Stomach smooth muscle (tissue), 2 donors: ENCODE results near the gene ZNF460.

Experiments used
- H3K27ac ChIP-seq: one replicate; pipeline ENCODE4 v1.7.0; 2013; ENCODE audit warnings: mild to moderate bottlenecking, low read length, inconsistent platforms
- H3K27me3 ChIP-seq, 2 donors: one replicate each; pipeline ENCODE4 v1.7.0; 2013; ENCODE audit warnings: low read length in 2 of 2; ENCODE audit not compliant: insufficient read depth in 2 of 2, control insufficient read depth in 1 of 2
- H3K36me3 ChIP-seq, 2 donors: one replicate each; pipeline ENCODE4 v1.7.0; 2013; ENCODE audit warnings: low read length in 2 of 2; ENCODE audit not compliant: control insufficient read depth in 2 of 2, insufficient read depth in 2 of 2
- H3K4me1 ChIP-seq: one replicate; pipeline ENCODE4 v1.7.0; 2013; ENCODE audit warnings: low read length; ENCODE audit not compliant: control insufficient read depth, insufficient read depth
- H3K4me3 ChIP-seq, 2 donors: one replicate each; pipeline ENCODE4 v1.7.0; 2013; ENCODE audit warnings: low read length in 2 of 2
- H3K9ac ChIP-seq, 2 donors: one replicate each; pipeline ENCODE4 v1.7.0; 2013; ENCODE audit warnings: low read length in 2 of 2, mild to moderate bottlenecking in 1 of 2
- H3K9me3 ChIP-seq, 2 donors: one replicate each; pipeline ENCODE4 v1.7.0; 2013; ENCODE audit warnings: low read length in 2 of 2; ENCODE audit not compliant: control insufficient read depth in 2 of 2
- donor health status: healthy.
- donor health status: Pancreatic carcinoma.

Gene ZNF460

DNA sequence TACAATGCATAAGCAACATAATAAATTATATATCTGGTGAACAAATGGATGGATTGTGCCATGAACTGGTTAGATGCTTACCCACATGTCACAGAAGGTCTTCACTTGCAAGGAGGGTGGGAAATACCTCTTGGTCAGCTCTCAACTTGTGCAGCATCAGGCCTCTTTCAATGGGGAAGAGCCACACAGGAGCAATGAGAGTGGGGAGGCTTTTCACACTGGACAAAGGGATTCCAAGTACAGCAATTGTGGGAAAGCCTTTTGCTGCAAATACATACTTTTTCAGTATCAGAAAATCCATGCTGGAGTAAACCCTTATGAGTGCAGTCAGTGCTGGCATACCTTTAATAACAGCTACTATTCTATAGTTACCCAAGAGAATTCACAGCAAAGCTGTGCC, 28.2 kb downstream of the ZNF460 start:
- H3K4me1 ChIP-seq = no peaks in the 10 kb centered on the region
- H3K4me3 ChIP-seq = no peak overlapping the region
- H3K36me3 ChIP-seq = peaks cover 0 to 2% of the 10 kb centered on the region in 2 donors
- no peaks in the 10 kb centered on the region for H3K27me3 ChIP-seq
- H3K27ac ChIP-seq = no peak overlapping the region
- no peak overlapping the region for H3K9ac ChIP-seq
- H3K9me3 ChIP-seq = no peaks in the 10 kb centered on the region

DNA sequence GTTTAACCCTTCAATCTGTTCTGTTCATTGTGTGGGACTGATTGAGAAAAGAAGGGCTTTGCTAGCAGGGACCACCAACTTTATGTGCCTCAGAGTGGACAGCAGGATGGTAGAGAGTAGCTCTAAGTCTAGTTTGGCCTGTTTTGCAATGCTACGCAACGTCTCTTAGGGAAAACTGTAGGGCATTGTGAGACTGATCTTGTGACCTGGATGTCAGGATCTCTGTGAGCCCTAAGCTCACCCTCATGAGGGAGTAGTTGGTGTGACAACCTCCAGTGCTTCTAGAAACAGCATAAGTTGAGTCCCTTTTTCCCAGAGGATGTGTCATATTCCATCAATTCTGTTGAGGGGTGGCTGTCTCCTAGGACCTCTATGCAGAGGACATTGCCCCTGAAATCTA, 30.5 kb downstream of the ZNF460 start:
- H3K27me3 ChIP-seq = no peaks in the 10 kb centered on the region
- no peak overlapping the region for H3K27ac ChIP-seq
- no peak overlapping the region for H3K9ac ChIP-seq
- no peaks in the 10 kb centered on the region for H3K36me3 ChIP-seq
- no peaks in the 10 kb centered on the region for H3K9me3 ChIP-seq
- H3K4me3 ChIP-seq = no peak overlapping the region
- no peaks in the 10 kb centered on the region for H3K4me1 ChIP-seq

DNA sequence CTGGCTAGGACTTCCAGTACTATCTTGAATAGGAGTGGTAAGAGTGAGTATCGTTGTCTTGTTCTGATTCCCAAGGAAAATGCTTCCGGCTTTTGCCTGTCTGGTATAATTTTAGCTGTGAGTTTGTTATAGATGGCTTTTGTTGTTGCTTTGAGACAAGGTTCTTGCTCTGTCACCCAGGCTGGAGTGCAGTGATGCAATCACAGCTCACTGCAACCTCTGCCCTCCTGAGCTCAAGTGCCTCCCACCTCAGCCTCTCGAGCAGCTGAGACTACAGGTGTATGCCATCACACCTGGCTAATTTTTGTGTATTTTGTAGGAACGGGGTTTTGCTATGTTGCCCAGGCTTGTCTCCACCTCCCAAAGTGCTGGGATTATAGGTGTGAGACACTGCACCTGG, 33.9 kb downstream of the ZNF460 start:
- peaks cover 0 to 4% of the 10 kb centered on the region in 2 donors for H3K27me3 ChIP-seq
- H3K9me3 ChIP-seq = no peaks in the 10 kb centered on the region
- no peak overlapping the region for H3K9ac ChIP-seq
- H3K36me3 ChIP-seq = no peaks in the 10 kb centered on the region
- no peak overlapping the region for H3K4me3 ChIP-seq
- no peaks in the 10 kb centered on the region for H3K4me1 ChIP-seq
- no peak overlapping the region for H3K27ac ChIP-seq

DNA sequence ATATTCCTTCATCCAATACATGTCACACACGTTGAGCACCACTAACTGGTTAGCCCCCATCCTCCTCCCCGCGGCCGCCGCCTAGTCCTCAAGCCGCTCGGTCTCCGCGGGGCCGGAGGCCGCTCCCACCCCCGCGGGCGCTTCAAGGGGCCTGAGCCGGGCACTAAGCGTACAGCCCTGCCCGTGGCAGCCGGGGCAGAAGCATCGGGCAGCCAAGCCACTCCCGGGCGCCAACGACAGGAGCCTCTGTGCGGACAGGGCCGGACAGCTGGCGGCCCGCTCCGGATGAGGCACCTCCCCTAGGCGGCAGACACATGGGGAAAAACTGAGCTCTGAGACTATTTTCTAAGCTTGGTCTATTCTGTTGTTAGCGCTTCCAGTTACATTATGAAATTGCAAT, 37.2 kb downstream of the ZNF460 start:
- H3K4me3 ChIP-seq = peak overlapping the region in 1 of 2 donors; percentile 55
- no peak overlapping the region for H3K9ac ChIP-seq
- peaks cover under 1 to 5% of the 10 kb centered on the region in 2 donors for H3K36me3 ChIP-seq
- no peak overlapping the region for H3K27ac ChIP-seq
- no peaks in the 10 kb centered on the region for H3K9me3 ChIP-seq
- H3K4me1 ChIP-seq = peaks cover 18% of the 10 kb centered on the region
- H3K27me3 ChIP-seq = peaks cover 0 to 4% of the 10 kb centered on the region in 2 donors

DNA sequence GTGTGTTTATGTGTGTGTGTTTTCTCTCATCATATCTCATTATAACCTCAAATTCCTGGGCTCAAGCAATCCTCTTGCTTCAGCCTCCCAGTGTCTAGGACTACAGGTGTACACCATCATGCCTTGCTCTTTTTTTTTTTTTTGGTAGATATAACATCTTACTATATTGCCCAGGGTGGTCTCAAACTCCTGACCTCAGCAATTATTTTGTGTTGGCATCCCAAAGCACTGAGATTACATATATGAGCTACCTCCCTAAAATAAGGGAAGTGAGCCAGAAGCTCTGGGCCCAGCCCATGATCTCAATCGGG, 39.5 kb downstream of the ZNF460 start:
- peaks cover 0 to 3% of the 10 kb centered on the region in 2 donors for H3K9me3 ChIP-seq
- peaks cover 19% of the 10 kb centered on the region for H3K4me1 ChIP-seq
- peak overlapping the region; percentile 95 to 96 for H3K9ac ChIP-seq
- peaks cover 0 to 4% of the 10 kb centered on the region in 2 donors for H3K27me3 ChIP-seq
- peaks cover 15 to 19% of the 10 kb centered on the region in 2 donors for H3K36me3 ChIP-seq
- peak overlapping the region; percentile 75 to 92 for H3K4me3 ChIP-seq
- H3K27ac ChIP-seq = peak overlapping the region; percentile 88

DNA sequence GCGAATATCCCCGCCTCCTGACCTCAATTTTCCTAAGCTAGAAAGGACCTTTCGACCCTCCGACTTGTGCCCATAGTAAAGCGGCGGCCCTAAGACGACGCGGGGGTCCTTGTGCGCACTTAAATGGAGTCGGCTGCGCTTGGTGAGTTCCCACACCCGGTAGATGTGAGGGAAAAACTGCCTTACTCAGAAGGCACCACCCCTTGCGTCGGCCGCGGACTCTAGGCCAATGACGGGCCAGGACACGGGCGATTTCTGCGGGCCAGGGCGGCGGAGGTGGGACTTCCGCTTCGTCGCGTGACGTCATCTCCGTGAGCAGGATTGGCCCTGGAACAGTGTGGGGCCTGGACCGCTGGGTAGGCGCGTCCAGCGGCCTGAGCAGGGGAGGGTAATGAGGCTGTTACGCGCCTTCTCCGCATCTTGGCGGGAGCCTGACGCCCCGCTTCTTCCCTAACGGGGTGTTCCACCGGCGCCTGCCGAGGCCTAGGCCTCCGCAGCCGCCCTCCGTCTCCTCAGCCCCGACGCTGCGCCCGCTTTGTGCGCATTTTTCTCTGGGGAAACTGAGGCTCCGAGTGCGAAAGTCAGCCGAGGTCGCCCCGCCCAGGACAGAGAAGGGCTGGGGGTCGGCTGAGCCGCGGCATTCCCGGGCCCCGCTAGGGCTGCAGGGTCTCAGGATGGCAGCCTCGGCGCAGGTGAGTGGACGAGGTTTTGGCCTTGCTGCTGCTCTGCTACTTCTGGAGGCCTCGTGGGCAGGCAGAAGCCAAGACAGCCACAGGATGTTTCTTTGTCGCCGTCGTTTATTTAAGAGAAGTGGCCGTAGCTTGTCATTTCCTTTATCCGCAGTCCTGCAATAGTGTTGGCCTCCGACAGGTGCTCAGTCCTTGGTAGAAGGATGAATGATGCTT, 40.1 kb downstream of the ZNF460 start, which contains the start of gene ZNF543:
Gene ZNF543 (plus strand): TSS at position 293 of the 905 bp plus-strand sequence. CDS start 382 bp downstream, at position 675.
- Histone ChIP-seq H3K4me3 (peak within 1 kb of the TSS; percentile 75 to 92), H3K36me3 (peaks cover 21 to 25% of the 10 kb centered on the region in 2 donors), H3K9ac (peak within 1 kb of the TSS; percentile 95 to 96), H3K4me1 (peaks cover 19% of the 10 kb centered on the region), H3K9me3 (peaks cover 3 to 4% of the 10 kb centered on the region in 2 donors), H3K27ac (peak within 1 kb of the TSS; percentile 88), H3K27me3 (peaks cover 0 to 4% of the 10 kb centered on the region in 2 donors)

DNA sequence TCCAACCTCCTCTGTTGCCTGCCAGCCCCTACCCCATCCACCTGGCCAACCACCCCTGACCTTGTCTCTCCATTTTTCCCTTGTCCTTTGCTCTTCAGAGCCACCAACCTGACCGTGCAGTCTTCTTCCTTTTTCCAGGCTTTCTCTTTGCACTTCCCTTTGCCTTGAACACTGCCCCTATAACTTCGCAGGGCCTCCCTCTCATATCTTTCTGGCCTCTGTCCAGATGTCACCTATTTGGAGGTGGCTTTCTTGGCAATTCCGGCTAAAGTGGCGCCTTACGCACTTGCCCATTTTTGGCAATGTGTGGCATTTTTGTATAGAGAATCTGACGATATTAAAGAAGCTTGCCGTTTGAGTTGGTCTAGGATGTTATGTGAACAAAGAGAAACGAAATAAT, 40.8 kb downstream of the ZNF460 start:
- Histone ChIP-seq H3K27ac (peak overlapping the region; percentile 88), H3K9ac (peak overlapping the region; percentile 95 to 96), H3K27me3 (peaks cover 0 to 4% of the 10 kb centered on the region in 2 donors), H3K9me3 (peaks cover 3 to 4% of the 10 kb centered on the region in 2 donors), H3K4me3 (peak overlapping the region; percentile 75 to 92), H3K4me1 (peaks cover 19% of the 10 kb centered on the region), H3K36me3 (peaks cover 25 to 31% of the 10 kb centered on the region in 2 donors)

DNA sequence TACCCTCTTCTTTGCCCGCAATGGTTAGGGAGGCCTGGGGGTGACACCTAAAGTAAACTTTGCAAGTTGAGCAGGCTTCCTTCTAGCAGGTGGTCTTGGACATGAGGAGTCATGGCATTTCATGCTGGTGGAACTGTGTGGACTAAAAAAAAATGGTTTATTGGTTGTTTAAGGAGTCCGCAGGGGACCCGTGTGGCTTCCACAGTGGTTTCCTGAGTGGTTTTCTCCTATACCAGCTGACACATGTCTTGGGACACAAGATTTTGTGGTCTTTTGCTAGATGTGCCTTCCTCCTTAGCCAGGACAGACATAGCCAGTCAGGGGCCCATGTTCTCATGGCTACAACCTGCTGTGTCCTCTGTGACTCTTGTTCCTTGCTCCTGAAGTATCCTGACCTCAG, 41.5 kb downstream of the ZNF460 start:
- Histone ChIP-seq H3K27ac (no peak overlapping the region), H3K9me3 (peaks cover 3 to 4% of the 10 kb centered on the region in 2 donors), H3K36me3 (peaks cover 29 to 37% of the 10 kb centered on the region in 2 donors), H3K27me3 (peaks cover 0 to 4% of the 10 kb centered on the region in 2 donors), H3K4me3 (peak overlapping the region; percentile 75 to 92), H3K4me1 (peaks cover 19% of the 10 kb centered on the region), H3K9ac (peak overlapping the region; percentile 95 to 96)

DNA sequence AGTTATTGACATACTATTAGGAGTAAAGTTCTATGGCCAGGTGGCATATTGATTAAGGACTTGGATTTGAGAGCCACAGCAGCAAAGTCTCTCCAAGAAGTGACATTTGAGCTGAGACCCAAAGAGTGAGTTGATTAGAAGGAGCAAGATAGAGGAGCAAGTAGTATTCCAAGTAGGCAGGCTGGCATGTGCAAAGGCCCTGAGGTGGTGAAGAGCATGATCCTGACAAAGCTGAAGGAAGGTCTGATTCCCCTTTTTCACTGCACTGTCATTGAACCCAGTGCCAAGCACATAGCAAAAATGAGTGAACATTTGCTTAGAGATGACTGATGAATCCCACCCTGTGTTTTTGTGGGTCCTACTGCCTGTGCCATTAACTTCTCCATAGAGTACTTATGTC, 44.7 kb downstream of the ZNF460 start:
- Histone ChIP-seq H3K27ac (no peak overlapping the region), H3K4me3 (no peak overlapping the region), H3K36me3 (peaks cover 51 to 60% of the 10 kb centered on the region in 2 donors), H3K9ac (no peak overlapping the region), H3K27me3 (no peaks in the 10 kb centered on the region), H3K4me1 (peaks cover 19% of the 10 kb centered on the region), H3K9me3 (peaks cover 21 to 22% of the 10 kb centered on the region in 2 donors)

DNA sequence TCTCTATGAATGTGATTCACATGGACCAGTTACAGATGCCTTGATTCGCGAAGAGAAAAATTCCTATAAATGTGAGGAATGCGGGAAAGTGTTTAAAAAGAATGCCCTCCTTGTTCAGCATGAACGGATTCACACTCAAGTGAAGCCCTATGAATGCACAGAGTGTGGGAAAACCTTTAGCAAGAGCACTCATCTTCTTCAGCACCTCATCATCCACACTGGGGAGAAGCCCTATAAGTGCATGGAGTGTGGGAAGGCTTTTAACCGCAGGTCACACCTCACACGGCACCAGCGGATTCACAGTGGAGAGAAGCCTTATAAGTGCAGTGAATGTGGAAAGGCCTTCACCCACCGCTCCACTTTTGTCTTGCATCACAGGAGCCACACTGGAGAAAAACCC, 47.7 kb downstream of the ZNF460 start:
- Histone ChIP-seq H3K27ac (no peak overlapping the region), H3K36me3 (peaks cover 52 to 63% of the 10 kb centered on the region in 2 donors), H3K27me3 (no peaks in the 10 kb centered on the region), H3K4me1 (no peaks in the 10 kb centered on the region), H3K4me3 (no peak overlapping the region), H3K9ac (no peak overlapping the region), H3K9me3 (peaks cover 21 to 22% of the 10 kb centered on the region in 2 donors)

DNA sequence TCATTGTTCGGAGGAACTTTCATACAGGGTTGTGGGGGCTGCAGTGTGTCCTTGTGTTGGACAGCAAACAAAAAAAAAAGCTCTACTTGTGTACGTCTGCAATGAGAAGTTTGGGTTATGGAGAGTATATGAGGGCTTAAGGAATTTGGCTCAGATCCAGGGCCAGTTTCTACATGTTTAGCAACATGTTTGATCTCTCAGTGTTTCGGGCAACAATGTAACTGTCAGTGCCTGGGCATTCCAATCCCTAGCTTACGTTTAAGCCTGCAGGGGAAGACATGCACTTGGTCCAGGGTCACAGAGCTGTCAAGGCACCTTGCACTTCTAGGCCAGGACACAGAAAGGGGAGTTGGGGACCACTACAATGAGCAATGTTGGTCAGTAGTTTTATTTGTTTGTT, 53.9 kb downstream of the ZNF460 start:
- H3K27ac ChIP-seq = no peak overlapping the region

More for the DNA sequence above, 53.9 kb downstream of the ZNF460 start:
- Histone ChIP-seq H3K9me3 (peaks cover 0 to under 1% of the 10 kb centered on the region in 2 donors), H3K36me3 (peaks cover 3 to 9% of the 10 kb centered on the region in 2 donors), H3K27me3 (no peaks in the 10 kb centered on the region), H3K4me1 (peaks cover 4% of the 10 kb centered on the region), H3K4me3 (no peak overlapping the region), H3K9ac (no peak overlapping the region)
